Panc1 (cell line): ENCODE data around the gene DDIT4L. TPM values are rescaled to one million over a fixed set of nuclear protein-coding genes. Genes with fewer than 3 reads are reported as not detected.
"Not testable (repeated sequence)": the region's sequence is repeated elsewhere in the genome, so short reads cannot be mapped to it uniquely, and the experiment has no call there.

ENCODE experiments used
- ATAC-seq: fragments of 200-7000 bp; cut with Tn5 transposase; 2 replicates; pipeline ENCODE4 v1.9.1; 2020; ENCODE audit warnings: mild to moderate bottlenecking, moderate library complexity
- BruUV-seq: library from RNA; stranded (reverse); fragments of 400-500 nt; replicated peaks from 2 replicates; lab custom pipeline; 2021; lab: Mats Ljungman, UMichigan
- CTCF ChIA-PET: fragments of 300-600 bp; sonication (Branson Sonifier 250); formaldehyde crosslinking; loops from one replicate; lab custom pipeline; 2022; ENCODE audit warnings: antibody characterized with exemption; lab: Charles Lee
- POLR2A ChIA-PET: fragments of 300-600 bp; sonication (Branson Sonifier 250); formaldehyde crosslinking; loops from one replicate; lab custom pipeline; 2022; ENCODE audit warnings: antibody characterized with exemption; lab: Charles Lee
- DNase-seq: peaks from one replicate; pipeline ENCODE4 v3.0.0-alpha.2; 2010; ENCODE audit warnings: low read depth, low spot score
- H3K27ac ChIP-seq: 2 replicates; pipeline ENCODE4 v1.5.1; 2011; ENCODE audit warnings: mild to moderate bottlenecking, low read length, inconsistent platforms
- H3K27me3 ChIP-seq: fragments of 200-500 bp; sonication (Bioruptor generic); 2 replicates; pipeline ENCODE4 v1.6.0; 2014; ENCODE audit warnings: low read length, inconsistent platforms; ENCODE audit not compliant: control insufficient read depth, insufficient read depth
- H3K36me3 ChIP-seq: fragments of 200-500 bp; sonication (Bioruptor generic); 2 replicates; pipeline ENCODE4 v1.5.1; 2014; ENCODE audit warnings: inconsistent platforms, mild to moderate bottlenecking, low read length, moderate library complexity; ENCODE audit not compliant: control insufficient read depth, insufficient read depth
- H3K4me1 ChIP-seq: 2 replicates; pipeline ENCODE4 v1.5.1; 2011; ENCODE audit warnings: inconsistent platforms, mild to moderate bottlenecking, low read length, moderate library complexity; ENCODE audit not compliant: control insufficient read depth, insufficient read depth
- H3K4me3 ChIP-seq, 2 experiments: 2 replicates each; pipeline ENCODE4 v1.5.1; 2011 to 2012; ENCODE audit warnings: low read depth in 2 of 2, low read length in 2 of 2, mild to moderate bottlenecking in 2 of 2, inconsistent platforms in 1 of 2, moderate library complexity in 1 of 2
- H3K9me3 ChIP-seq: fragments of 200-500 bp; sonication (Bioruptor generic); 2 replicates; pipeline ENCODE4 v1.5.1; 2014; ENCODE audit warnings: low read depth, mild to moderate bottlenecking, inconsistent platforms, low read length, moderate library complexity; ENCODE audit not compliant: control insufficient read depth, insufficient read depth
- CTCF ChIP-seq: fragments of 450-650 bp; IDR thresholded peaks from 2 replicates; pipeline ENCODE4 v1.5.1; 2017; ENCODE audit warnings: mild to moderate bottlenecking
- POLR2AphosphoS5 ChIP-seq: IDR thresholded peaks from 2 replicates; pipeline ENCODE4 v1.6.1; 2012; ENCODE audit warnings: mild to moderate bottlenecking, low read depth, low read length, moderate library complexity
- REST ChIP-seq, 2 experiments: IDR thresholded peaks; 2 replicates each; pipeline ENCODE4 v1.6.1; 2011 to 2012; ENCODE audit warnings: low read depth in 2 of 2, control low read depth in 1 of 2, low read length in 1 of 2, mild to moderate bottlenecking in 1 of 2, moderate library complexity in 1 of 2; ENCODE audit not compliant: insufficient read depth in 1 of 2
- SIN3A ChIP-seq: IDR thresholded peaks from 2 replicates; pipeline ENCODE4 v1.6.1; 2012; ENCODE audit warnings: low read depth, mild to moderate bottlenecking, low read length, moderate library complexity, borderline replicate concordance; ENCODE audit not compliant: insufficient read depth
- TCF7L2 ChIP-seq: IDR thresholded peaks from 2 replicates; pipeline ENCODE4 v1.6.1; 2011; ENCODE audit warnings: mild to moderate bottlenecking, low read depth, low read length, inconsistent platforms
- in situ Hi-C: cut with HindIII; loops from 2 replicates; pipeline ENCODE4 v1.10.0; 2016; ENCODE audit warnings: low sequenced_read_pairs, low pct_unique_long_range_greater_than_20kb
- intact Hi-C: fragments of 100-400 bp; cut with micrococcal nuclease; formaldehyde crosslinking; loops from one replicate; pipeline ENCODE4 v1.10.0; 2022; ENCODE audit not compliant: unreplicated experiment
- total RNA-seq: library from RNA; stranded (reverse); gene quantifications from one replicate; pipeline ENCODE4 v1.2.1, GENCODE V29; 2021; ENCODE audit not compliant: unreplicated experiment

Gene DDIT4L
- total RNA-seq, 1 experiment from 2014 or later: not detected

GRCh38 chr4:100206850-100207249 is 16.6 kb upstream of the DDIT4L start:
- DNase-seq: no peak
- intact Hi-C loops: no loop called here
- no peak for ATAC-seq
- BruUV-seq: no TSS peak
- ChIA-PET POLR2A (no interaction called here), CTCF (no interaction called here)
- in situ Hi-C loops: no loop called here
- TF ChIP-seq CTCF (no peak), TCF7L2 (no peak), SIN3A (no peak), POLR2AphosphoS5 (no peak), REST (IDR thresholded peaks at IDR 0.05; ENCODE audit: insufficient read depth in 1 of 2, low read depth in 2 of 2, low read length in 1 of 2) (no peak)
- no peaks in the 10 kb centered on the region for H3K4me1 ChIP-seq
- H3K27me3 ChIP-seq: no peaks in the 10 kb centered on the region
- H3K9me3 ChIP-seq: no peaks in the 10 kb centered on the region
- no peaks in the 10 kb centered on the region for H3K36me3 ChIP-seq
- H3K27ac ChIP-seq: no peak overlapping the region
- H3K4me3 ChIP-seq: no peak overlapping the region

GRCh38 chr4:100198061-100198460 is 7.8 kb upstream of the DDIT4L start:
- no peak for TF ChIP-seq REST (IDR thresholded peaks at IDR 0.05; ENCODE audit: insufficient read depth in 1 of 2, low read depth in 2 of 2, low read length in 1 of 2)
- Histone ChIP-seq H3K36me3 (no peaks in the 10 kb centered on the region), H3K27me3 (no peaks in the 10 kb centered on the region), H3K27ac (no peak overlapping the region), H3K4me1 (no peaks in the 10 kb centered on the region), H3K4me3 (no peak overlapping the region), H3K9me3 (no peaks in the 10 kb centered on the region)
- ATAC-seq: no peak
- CTCF ChIA-PET: no interaction called here
- POLR2A ChIA-PET: no interaction called here
- in situ Hi-C loops (no loop called here), intact Hi-C loops (no loop called here)
- no peak for DNase-seq
- no TSS peak for BruUV-seq

- H3K9me3 ChIP-seq, POLR2A ChIA-PET, CTCF ChIA-PET, ATAC-seq, H3K4me3 ChIP-seq, DNase-seq, in situ Hi-C loops, H3K27me3 ChIP-seq, BruUV-seq, intact Hi-C loops, H3K27ac ChIP-seq, H3K36me3 ChIP-seq, H3K4me1 ChIP-seq: not testable (repeated sequence)
Measured at GRCh38 chr4:100196388-100197071, 6.3 kb upstream of the DDIT4L start.
